GM21576 (cell line): ENCODE measurements around the gene CLCN2.

ENCODE experiments used
- ATAC-seq: cut with Tn5 transposase; IDR thresholded peaks from one replicate; pipeline ENCODE4 v1.9.1; 2021; ENCODE audit warnings: mild to moderate bottlenecking, moderate library complexity; ENCODE audit not compliant: unreplicated experiment

CLCN2 gene

DNA sequence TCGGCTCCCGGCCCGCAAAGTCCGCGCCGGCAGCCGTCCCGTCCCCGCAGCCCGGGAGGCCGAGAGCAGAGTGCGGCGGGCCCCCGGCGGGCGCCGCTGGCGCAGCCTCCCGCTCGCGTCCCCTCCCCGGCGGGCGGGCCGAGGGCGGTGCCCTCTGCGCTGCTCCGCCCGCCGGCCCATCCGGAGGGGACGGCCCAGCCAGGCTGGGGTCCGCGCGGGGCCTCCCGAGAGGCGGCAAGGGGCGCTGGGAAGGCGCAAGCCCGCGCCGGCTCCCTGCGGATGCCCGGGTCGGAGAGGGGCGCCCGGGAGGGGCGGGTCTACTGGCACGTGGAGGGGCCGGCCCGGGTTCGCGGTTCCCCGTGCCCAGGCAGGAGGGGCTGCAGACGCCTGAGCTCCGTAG lies at the start of gene CLCN2, which contains the start of gene POLR2H:
CLCN2 (minus strand) TSS at position 74 of the 400 bp plus-strand sequence. CDS start 126 bp downstream, outside the sequence.
POLR2H (plus strand) TSS at position 179 of the 400 bp plus-strand sequence. CDS start 1,783 bp downstream, outside the sequence.
- peak; percentile 34 for ATAC-seq

DNA sequence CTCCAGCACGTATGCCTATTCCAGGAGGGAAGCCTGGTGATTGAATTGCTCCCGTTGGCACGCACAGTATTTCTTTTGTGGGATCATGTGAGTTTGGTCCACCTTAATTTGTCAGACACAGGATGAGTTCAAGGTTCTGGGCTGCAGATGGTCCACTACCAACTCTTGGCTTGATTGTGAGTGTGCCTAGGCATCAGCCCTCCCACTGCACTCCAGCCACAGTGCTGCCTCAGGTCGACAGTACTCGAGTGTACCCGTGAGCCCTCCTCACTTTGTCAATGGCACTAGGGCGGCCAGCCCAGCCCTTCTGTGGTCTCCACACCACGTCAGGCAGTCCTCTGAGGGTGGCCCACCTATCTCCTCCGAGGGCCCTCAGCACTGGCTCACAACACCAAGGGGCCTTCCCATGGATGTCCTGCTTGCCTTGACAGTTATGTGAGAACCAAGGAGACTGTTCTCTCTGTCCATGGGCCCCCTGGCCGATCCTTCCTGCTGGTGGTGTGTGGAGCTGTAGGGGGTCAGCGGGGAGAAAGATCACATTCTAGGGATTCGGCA lies 48.6 kb upstream of the CLCN2 start:
- ATAC-seq, result no peak

DNA sequence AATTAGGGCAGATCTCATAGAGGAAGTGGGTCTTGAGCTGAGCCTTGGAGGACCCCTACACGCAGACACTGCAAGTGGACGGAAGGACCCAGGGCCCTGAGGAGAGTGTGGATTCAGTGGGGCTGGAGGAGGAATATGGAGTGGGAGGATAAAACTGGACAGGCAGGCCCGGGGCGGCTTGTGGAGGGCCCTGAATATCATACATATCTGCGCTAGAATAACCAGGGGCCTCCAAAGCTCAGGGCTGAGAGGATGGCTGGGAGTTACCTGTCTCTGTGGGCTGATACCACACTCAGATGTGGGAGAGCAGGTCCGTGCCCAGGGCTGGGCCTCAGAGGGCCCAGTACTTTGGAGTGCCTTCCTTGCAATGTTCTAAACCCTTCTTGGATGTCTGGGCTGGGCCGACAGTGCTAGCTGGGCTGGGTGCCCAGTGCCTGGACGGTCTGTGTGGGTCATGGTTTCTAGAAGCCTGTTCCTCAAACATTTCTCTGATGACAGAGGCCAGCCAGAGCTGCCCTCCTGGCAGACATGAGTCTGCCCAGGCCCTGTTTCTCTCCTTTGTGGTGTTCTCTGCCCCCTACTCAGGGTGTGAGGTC lies 48.0 kb upstream of the CLCN2 start:
- ATAC-seq, result no peak

DNA sequence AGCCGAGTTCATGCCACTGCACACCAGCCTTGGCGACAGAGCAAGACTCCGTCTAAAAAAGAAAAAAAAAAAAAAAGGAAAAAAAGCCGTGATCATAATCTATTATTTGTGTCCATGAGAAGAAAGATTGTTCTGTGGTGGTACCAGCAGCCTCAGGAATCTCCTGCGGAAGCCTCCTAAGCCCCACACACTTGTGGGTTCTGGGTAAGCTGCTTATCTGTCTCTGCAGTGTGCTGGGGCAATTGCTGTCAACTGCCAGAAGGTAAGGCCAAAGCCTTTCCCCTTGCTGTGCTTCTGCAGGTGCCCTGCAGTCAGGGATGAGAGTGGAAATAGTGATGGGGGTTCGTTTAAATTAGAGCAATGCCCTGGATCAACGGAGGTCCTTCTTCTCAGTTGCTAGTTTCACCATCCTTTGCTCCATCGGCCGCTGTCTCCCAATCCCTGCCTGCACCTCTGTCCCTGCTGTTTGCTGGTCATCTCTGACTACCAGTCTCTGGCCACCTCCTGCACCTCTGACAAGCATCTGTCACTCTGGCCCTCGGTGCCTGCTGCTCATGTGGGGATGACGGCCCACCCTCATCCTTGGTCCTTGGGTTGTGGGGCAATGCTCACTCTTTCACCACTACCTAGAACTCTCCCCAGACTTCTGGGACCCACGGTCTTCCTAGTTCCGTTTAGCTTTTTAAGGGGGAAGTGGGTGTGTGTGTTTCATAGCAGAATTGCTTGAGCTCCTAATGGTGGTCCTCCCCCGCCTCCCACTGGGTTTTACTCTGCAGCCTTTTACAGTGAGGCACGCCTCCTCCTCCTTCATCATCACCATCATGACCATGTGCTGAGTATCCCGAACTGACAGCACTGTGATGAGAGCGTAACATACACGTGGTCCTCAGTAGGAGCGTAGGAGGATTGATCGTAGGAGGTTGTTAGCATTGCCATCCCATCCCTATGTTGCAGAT lies 43.9 kb upstream of the CLCN2 start:
- ATAC-seq, result no peak

DNA sequence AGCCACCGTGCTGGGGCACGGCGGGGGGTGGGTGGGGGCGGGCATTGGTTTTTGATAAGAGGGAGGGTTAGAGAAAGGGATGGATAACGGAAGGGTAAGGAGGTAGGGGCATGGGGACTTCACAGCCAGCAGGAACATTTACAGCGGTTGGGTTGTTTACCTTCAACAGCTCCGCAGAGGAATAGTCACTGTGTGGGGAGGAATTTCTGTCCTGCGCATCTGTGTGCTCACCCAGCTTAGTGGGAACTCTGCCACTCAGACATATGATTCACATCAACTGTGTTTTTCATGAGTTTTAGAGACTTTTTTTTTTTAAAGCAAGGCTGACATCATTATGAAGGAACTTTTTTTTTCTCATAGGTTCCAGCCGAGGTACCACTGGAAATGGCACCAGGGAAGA lies 38.0 kb upstream of the CLCN2 start:
- no peak for ATAC-seq

DNA sequence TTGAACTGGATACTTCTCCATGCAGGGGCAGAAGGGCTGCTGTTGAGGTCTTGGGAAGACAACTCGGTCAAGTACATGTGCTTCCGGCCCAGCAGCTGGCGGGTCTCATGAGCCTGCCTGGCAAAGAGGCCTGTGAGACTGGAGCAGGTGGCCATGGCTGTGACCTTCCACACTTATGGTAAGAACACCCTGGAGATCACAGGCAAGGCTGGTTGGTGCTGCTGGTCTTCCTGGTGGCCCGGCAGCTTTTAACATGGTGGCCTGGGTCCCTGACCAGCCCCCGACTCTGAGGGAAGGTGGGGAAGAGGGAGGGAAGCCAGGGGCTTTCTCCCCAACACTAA lies 33.9 kb upstream of the CLCN2 start:
- no peak for ATAC-seq

DNA sequence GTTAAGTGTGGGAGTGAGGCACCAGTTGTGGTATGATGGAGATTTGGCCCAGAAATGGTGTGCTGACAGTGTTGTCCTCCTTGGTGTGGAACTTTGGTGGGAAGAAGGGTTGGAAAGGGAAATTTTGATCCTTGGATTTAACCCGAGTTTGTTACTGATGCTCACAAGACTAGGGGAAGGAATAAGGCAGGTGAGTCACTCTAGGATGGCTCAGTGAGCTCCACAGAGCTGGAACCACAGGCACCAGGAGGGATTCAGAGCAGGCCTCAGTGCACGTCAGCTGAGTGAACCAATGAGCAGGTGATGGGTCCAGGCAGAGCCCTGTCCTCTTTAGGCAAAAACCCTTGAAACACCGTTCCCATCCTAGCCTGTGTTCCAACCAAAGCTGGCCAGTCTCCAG lies 29.9 kb upstream of the CLCN2 start:
- ATAC-seq, result no peak

DNA sequence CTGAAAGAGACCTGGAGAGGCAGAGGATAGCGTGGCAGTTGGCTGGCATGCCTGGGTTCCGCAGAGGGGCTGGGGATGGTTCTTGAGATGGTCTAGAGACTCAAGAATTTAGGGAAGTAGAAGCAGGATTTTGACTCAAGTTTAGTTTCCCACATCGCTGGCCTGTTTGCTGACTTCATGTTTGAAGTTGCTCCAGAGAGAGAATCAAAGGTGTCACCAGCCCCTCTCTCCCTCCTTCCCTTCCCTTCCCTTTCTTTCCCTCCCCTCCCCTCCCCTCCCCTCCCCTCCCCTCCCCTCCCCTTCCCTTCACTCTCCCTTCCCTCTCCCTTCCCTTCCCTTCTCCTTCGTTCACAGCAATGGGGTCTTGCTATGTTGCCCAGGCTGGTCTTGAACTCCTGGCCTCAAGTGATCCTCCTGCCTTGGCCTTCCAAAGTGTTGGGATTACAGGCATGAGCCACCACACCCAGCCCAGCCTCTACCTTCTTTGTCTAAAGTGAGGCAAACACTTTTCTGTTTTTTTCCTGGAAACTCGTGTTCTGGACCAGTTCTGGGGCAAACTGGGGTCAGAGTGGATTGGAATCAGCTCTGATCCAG lies 28.6 kb upstream of the CLCN2 start:
- ATAC-seq, result no peak

DNA sequence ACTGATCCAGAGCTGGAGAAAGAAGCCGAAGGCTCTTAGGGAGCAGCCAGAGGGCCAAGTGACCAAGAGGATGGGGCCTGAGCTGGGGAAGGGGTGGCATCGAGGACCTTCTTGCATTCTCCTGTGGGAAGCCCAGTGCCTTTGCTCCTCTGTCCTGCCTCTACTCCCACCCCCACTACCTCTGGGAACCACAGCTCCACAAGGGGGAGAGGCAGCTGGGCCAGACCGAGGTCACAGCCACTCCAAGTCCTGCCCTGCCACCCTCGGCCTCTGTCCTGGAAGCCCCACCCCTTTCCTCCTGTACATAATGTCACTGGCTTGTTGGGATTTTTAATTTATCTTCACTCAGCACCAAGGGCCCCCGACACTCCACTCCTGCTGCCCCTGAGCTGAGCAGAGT lies 28.0 kb upstream of the CLCN2 start:
- no peak for ATAC-seq

DNA sequence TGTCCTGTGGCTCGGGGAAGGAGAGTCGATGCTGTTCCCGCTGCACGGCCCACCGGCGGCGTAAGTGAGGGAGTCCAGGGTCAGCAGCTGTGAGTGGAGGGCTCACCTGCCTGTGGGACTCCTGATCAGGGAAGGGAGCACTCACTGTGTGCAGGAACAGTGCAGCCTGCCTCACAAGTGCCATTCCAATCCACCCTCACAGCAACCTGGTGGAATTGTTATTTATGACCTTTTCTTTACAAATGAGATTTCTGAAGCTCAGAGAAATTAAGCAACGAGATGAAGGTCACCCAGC lies 27.5 kb upstream of the CLCN2 start:
- ATAC-seq, result no peak

DNA sequence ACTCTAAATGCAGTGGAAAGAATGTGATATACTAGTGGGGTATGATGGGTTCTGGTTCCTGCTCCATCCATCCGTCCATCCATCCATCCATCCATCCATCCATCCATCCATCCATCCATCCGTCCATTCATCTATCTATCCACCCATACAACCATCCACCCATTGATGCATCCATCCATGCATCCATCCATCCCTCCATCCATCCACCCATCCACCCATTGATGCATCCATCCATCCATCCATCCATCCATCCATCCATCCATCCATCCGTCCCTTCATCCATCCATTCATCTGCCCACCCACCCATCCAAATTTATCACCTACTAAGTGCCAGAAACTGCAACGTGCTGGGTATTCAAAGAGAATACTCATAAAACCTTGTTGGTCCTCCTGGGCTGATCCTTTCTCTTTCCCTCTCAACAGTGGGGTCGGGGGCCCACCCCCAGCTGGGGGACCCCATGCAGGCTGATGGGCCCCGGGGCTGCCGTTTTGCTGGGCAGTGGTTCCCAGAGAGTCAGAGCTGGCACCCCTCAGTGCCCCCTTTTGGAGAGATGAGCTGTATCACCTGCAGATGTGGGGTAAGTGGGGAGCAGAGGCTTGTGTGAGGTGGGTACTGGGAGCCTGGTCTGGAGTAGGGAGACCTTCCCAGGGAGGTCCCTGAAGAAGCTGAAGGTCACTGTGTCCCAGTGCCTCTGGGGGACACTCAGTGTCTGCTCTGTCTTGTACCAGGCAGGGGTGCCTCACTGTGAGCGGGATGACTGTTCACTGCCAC lies 26.9 kb upstream of the CLCN2 start:
- no peak for ATAC-seq

DNA sequence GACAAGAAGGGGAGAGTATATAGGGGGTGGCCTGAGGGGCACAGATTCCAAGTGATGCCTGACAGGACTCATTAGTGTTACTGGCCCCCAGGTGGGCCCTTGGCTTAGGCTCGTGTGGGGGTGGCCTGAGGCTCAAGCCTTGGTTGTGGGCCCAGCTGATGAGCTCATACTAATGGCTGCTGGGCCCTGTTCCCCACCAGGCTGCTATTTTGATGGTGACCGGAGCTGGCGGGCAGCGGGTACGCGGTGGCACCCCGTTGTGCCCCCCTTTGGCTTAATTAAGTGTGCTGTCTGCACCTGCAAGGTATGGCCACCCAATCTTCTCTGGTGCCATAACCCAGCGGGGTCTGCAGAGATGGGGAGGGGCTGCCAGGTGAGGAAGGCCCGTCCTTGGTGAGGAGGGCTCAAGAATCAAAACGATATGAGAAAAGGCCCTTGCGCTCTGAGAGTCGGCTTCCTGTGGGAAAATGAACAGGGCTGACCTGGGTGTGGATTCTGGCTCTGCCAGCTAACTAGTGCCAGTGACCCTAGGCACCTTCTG lies 25.8 kb upstream of the CLCN2 start:
- no peak for ATAC-seq

DNA sequence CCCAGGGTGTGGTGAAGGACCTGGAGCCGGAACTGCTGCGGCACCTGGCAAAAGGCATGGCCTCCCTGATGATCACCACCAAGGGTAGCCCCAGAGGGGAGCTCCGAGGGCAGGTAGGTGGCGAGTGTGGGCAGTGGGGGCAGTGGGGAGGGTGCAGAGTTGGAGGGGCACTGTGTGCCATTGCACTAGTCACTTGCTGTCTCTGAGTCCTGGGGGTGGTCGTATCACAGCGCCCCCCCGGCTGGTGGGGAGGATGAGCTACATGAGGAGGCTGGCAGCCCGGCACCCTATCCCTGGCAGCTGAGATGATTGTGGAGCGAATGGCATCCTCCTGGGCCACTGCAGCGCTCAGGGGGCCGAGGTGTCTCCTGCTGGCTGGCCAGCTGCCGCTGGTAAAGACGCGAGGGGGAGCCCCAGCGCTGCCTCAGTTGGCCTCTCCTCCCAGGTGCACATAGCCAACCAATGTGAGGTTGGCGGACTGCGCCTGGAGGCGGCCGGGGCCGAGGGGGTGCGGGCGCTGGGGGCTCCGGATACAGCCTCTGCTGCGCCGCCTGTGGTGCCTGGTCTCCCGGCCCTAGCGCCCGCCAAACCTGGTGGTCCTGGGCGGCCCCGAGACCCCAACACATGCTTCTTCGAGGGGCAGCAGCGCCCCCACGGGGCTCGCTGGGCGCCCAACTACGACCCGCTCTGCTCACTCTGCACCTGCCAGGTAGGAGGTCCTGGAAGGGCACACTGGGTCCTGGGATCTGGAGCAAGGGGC lies 24.8 kb upstream of the CLCN2 start:
- no peak for ATAC-seq

DNA sequence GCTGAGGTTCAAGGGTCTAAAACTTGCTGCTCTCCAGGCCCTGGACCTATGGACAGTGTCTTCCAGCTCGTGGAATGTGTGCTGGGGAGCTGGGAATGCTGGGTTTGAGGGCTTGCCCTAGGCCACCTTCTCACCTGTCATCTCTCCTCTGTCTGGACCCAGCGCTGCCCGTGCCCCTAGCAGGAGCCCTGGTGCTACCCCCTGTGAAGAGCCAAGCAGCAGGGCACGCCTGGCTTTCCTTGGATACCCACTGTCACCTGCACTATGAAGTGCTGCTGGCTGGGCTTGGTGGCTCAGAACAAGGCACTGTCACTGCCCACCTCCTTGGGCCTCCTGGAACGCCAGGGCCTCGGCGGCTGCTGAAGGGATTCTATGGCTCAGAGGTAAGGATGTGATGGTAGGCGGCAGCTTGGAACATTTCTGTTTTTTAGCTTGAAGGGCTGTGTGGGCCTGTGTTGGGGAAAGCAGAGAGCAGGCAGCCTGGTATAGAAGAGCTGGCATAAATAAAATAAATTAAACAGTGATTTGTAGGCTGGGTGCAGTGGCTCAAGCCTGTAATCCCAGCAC lies 23.5 kb upstream of the CLCN2 start:
- ATAC-seq, result no peak

DNA sequence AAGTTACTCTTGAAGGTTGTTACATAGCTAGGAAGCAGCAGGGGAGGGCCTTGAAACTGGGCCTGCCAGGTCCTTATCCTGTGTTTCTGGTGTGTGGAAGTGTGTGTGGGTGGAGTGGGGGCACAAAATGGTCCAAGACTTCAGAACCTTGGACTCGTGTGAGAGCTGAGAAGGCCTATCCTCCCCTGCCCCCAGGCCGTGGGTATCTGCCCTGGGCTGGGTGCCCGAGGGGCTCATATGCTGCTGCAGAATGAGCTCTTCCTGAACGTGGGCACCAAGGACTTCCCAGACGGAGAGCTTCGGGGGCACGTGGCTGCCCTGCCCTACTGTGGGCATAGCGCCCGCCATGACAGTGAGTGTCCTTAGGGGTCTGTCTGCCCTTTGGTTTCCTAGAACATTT lies 22.9 kb upstream of the CLCN2 start:
- no peak for ATAC-seq

DNA sequence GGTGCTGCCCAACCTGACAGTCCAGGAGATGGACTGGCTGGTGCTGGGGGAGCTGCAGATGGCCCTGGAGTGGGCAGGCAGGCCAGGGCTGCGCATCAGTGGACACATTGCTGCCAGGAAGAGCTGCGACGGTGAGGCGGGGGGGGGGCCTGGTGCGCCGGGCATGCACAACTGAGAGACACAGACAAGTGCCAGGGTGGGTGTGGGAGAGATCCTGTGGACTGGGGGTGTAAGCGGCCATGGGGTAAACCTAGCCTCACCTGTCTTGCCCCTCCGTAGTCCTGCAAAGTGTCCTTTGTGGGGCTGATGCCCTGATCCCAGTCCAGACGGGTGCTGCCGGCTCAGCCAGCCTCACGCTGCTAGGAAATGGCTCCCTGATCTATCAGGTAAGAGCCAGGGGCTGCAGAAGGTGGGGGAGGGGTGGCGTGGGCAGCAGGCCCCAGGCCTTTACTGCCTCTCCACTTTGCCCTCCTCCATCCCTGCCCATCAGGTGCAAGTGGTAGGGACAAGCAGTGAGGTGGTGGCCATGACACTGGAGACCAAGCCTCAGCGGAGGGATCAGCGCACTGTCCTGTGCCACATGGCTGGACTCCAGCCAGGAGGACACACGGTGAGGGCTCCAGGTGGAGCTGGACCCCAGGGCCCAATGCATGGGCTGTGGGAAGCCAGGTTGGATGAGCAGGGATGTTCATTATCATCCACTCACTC lies 21.8 kb upstream of the CLCN2 start:
- ATAC-seq, result no peak

DNA sequence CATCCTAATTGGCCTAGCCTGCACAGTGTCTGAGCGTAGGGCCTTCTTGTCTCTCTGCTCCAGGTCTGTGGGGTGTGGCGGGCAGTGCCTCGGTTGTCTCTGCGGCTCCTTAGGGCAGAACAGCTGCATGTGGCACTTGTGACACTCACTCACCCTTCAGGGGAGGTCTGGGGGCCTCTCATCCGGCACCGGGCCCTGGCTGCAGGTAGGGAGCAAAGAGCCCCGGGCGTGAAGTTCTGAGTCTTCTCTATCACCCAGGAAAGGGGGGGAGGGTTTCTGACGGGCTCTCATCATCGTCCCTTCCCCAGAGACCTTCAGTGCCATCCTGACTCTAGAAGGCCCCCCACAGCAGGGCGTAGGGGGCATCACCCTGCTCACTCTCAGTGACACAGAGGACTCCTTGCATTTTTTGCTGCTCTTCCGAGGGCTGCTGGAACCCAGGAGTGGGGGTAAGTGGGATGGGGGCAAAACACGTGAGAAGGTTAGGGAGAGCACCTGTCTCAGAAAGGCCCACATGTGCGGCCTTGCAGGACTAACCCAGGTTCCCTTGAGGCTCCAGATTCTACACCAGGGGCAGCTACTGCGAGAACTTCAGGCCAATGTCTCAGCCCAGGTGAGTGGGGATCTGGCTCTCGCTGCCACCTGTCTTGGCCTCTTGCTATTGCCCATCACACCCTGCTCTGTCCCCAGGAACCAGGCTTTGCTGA lies 21.1 kb upstream of the CLCN2 start:
- ATAC-seq, result no peak
